NCI-H345 (cell line): ENCODE measurements around the gene CLIP3.
"Not testable (repeated sequence)": the region's sequence is repeated elsewhere in the genome, so short reads cannot be mapped to it uniquely, and the experiment has no call there.

Experiments
- DNase-seq: peaks from one replicate; lab custom pipeline; 2025; lab: John Stamatoyannopoulos, UW

The CLIP3 gene

DNA sequence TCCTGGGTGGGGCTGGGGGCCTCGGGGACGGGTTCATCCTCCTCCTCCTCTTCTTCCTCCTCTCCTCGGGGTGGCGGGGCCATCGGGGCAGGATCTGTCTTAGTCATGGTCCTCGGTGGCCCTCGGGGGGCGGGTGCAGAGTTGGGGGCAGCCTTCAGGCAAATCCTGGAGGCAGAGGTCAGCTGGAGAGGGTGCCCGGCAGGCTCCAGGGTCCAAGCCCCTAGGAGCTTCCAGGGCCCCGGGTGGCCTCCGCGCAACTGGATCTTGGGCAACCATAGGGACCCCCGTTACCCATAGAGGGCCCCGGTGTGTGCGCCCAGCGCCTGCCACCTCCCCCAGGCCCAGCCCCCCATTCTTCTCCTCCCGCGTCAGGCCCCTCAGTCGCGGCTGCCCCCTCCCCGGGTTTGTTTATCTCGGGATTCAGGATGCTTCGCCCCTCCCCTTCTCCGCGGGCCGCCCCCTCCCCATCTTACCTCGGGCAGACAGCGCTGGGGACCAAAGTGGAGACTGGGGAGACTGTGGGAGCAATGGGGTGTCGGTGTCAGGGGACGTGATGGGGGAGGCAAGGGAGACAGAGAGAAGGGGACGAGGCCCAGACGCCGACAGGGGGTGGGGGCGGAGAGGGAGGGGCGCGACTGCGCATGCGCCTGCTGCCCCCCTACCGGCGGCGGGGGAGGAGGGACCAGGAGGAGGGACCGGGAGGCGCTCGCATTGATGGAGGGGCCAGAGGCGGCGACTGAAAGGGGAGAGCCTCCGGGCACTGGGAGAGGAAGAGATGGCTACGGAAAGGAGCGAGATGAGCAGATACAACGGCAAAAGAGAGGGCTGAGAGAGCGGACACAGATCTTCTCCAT is at the start of gene CLIP3:
Gene CLIP3 (minus strand): TSS at position 623 of the 854 bp plus-strand sequence. CDS start 516 bp downstream, at position 107.
- DNase-seq = peak; percentile 94

DNA sequence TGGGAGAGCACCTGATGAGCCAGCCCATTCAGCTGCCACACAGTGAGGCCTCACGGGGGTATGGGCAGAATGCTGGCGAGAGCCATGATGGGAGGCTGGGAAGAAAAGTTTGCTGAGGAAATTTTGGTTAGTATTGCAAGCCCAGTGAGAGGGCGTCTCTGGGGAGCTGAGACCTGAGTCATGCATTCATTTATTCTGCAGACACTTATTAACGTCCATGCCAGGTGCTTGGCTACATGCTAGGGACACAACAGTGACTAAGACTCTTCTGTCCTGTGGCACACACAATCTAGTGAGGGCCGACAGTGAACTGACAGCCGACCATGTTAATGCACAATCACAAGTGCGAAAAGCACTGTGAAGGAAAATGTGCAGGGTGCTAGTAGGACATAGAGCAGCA is 49.2 kb upstream of the CLIP3 start:
- DNase-seq = no peak

GRCh38 chr19:36081385-36081784 is 48.7 kb upstream of the CLIP3 start:
- DNase-seq = no peak

DNA sequence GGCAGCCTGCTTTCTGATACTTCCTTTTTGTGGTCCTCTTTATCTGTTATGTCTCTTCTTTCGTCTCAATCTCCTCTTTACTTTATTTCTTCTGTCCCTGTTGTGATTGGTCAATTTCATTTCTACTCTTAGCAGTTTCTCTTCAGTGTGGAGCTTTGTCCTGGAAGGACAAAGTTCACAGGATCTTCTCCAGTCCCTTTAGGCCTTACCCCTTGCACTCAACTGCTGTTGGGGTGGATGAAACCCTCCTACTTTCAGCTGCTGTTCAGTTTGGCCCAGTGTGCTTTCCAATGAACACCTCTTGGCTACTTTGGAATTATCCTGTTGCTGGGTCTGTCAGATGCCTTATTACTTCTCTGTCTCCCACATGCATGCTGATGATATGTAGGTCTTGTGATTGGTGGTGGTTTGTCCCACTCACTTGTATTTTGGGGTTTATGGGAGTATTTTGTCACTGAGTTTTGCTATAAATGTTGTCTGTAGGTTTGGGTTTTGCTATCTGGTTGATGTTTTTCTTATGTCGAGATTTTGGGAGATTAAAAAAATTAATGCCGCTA is 46.8 kb upstream of the CLIP3 start:
- no peak for DNase-seq

- DNase-seq = no peak
These were observed 40.6 kb upstream of the CLIP3 start for GRCh38 chr19:36073121-36073876.

GRCh38 chr19:36072081-36072480 is 39.4 kb upstream of the CLIP3 start:
- no peak for DNase-seq

GRCh38 chr19:36068810-36069499 is 36.3 kb upstream of the CLIP3 start:
- not testable (repeated sequence) for DNase-seq

DNA sequence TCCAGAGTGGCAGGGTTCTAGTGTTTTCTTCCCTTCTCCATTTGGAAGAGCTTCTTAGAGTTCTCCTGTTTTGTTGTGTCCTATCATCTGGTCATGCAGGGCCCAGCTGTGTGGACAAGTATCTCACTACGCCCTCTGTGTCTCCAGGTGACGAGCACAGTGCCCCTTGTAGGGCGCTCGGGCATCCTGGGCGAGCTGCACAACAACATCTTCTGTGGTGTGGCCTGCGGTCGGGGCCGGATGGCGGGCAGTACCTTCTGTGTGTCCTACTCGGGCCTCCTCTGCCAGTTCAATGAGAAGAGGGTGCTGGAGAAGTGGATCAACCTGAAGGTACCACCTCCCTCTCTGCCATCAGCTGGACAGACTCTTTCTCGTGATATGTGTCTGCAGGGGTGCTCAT is 35.0 kb upstream of the CLIP3 start:
- DNase-seq = no peak

DNA sequence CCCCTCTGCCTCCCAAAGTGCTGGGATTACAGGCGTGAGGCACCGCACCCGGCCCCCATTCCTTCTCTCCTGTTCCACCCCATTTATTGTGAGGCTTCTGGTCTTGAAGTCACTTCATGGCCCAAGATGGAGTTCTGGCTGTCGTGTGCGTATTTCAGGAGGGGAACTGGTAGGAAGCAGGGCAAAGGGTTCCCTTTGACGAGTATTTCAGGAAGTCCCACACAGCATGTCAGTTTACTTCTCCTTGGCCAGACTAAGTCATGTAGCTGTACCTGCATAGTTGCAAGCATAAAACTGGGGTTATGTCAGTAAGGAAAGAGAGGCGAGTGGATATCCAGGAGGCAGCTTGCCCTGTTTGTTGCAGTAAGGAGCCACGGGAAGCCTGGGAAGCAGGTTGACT is 32.2 kb upstream of the CLIP3 start:
- no peak for DNase-seq

- no peak for DNase-seq
These were observed 28.7 kb upstream of the CLIP3 start for GRCh38 chr19:36061367-36061766.

- DNase-seq = no peak
These were observed 27.8 kb upstream of the CLIP3 start for GRCh38 chr19:36060430-36060829.

DNA sequence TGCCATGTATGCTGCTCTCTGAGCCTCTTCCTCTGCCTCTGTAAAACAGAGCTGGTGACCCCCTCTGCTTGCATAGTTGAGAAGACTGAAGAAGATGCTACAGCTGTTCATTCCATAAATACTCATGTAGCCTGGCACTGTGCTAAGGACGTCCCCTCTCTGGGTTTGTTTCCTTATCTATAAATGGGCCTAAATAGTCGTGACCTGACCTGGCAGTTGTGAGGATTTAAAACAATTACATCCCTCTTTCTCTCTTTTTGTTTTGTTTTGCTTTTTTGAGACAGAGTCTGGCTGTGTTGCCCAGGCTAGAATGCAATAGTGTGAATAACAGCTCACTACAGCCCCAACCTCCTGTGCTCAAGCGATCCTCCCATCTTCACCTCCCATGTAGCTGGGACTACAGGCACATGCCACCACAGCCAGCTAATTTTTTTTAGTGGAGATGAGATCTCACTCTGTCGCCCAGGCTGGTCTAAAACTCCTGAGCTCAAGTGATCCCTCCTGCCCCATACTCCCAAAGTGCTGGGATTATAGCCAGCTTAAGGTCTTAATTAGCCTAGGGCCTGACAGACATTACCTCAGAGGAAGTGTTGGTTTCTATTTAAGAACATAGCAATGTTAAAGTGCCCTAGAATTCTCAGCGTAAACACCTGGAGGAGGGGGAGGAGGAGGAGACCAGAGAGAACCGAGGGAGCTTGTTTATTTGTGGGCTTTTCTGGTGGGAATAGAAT is 26.7 kb upstream of the CLIP3 start:
- DNase-seq = no peak

DNA sequence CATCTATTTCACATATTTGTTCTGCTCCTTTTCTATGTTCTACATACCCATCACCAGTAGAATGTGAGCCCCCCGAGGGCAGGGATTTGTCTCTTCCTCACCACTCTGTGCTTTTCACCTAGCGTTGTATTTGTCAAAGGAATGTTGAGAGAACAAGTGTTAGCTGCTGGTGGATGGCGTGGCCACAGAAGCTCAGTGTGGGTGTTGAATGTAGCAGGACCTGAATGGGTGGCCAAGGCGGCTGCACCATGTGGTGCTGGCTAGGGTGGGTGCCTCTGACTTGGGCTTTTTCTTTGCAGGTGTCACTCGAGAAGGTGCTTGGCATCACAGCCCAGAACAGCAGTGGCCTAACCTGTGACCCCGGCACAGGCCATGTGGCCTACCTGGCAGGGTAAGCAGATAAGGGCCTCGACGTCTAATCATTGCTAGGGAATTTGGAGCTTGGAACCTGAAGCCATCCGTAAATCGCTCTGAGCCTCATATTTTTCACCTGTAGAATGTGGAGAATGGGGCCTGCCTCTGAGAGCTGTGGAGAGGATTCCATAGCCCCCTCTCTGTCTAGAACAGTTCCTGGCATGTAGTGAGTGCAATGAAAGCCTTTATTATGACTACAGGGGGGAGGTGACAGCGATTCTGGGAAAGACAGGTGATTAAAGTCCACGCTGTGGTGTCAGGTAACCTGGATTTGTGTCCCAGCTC is 26.0 kb upstream of the CLIP3 start:
- DNase-seq = no peak

DNA sequence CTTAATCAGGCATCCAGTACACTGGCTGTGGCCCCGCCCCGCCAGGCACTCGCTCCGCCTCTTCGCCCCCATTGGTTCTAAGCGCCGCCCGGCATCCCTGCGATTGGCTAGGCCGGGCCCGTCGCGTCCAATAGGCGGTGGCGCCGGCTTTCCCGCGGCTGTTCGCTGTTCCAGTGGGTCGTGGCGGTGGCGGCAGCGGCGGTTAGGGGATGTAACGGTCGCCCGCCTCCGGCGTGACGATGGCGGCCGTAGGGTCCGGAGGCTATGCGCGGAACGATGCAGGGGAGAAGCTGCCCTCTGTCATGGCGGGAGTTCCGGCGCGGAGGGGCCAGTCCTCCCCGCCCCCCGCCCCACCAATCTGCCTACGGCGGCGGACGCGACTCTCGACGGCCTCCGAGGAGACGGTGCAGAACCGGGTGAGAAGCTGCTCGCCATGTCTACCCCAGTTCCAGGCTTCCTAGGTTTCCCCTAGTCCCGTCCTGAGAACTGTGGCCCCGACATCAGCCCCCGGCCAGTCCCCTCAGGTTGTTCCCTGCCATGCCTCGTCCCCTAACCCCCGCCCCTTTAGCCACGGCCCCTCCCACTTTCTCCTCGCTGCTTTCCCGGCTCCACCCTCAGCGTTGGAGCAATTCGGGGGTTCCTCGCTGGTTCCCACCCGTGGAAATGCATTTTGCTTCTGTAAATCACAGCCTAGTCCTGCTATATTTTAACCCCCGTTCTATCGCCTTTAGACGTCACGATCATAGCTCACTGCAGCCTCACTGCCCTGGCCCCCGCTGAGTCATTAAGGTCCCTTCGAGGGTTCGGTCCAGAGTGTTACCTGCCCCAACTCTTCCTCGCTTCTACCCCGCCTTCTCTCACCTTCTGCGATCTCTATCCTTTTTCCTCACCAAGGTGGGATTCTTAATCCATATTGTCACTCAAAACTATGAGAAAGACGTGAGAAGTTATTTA is 22.3 kb upstream of the CLIP3 start, which contains the start of gene WDR62:
Gene WDR62 (plus strand): TSS at position 165 of the 954 bp plus-strand sequence. CDS start 75 bp downstream, at position 240.
- peak; percentile 99 for DNase-seq

GRCh38 chr19:36054119-36054732 is 21.6 kb upstream of the CLIP3 start, which contains the start of gene THAP8:
THAP8 (minus strand) TSS chr19:36054285; CDS start chr19:36054217, 68 bp downstream.
- DNase-seq = peak; percentile 100

- peak; percentile 64 for DNase-seq
These were observed 19.0 kb upstream of the CLIP3 start for GRCh38 chr19:36051637-36052036.

- peak; percentile 22 for DNase-seq
These were observed 18.6 kb upstream of the CLIP3 start for GRCh38 chr19:36051236-36051635.

GRCh38 chr19:36049080-36049698 is 16.5 kb upstream of the CLIP3 start:
- no peak for DNase-seq

DNA sequence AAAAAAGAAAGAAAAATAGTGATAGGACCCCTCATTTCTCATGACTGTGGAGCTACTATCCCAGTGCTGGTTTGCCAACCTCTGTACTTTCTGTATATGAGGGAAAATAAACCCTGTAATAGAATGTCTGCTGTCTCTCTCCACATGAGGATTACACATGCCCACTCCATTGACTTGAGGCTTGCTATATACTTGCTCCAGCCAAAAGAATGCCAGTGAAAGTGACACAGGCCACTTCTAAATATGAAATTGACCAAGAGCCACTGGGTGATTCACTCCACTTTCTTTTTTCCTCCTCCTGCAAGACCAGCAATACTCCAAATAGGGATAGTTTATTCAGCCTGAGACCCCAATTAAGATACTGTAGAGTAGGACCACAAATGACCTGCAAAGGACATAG is 15.2 kb upstream of the CLIP3 start:
- no peak for DNase-seq
